WTC11 (cell line): Measurements from ENCODE around the gene TJAP1. TPM values are rescaled to one million over a fixed set of nuclear protein-coding genes. Genes with fewer than 3 reads are reported as not detected.
"Not testable (repeated sequence)": the region's sequence is repeated elsewhere in the genome, so short reads cannot be mapped to it uniquely, and the experiment has no call there.

ENCODE experiments used
- ATAC-seq: fragments of 200-7000 bp; cut with Tn5 transposase; 2 replicates; pipeline ENCODE4 v1.10.0; 2021; ENCODE audit warnings: mild to moderate bottlenecking, moderate library complexity
- CTCF ChIA-PET: fragments of 300-600 bp; sonication (Branson Sonifier 250); formaldehyde crosslinking; loops from one replicate; lab custom pipeline; 2021; ENCODE audit warnings: antibody characterized with exemption; lab: Charles Lee
- POLR2A ChIA-PET: fragments of 350-600 bp; sonication (Branson Sonifier 250); formaldehyde crosslinking; loops from one replicate; lab custom pipeline; 2021; ENCODE audit warnings: antibody characterized with exemption; lab: Charles Lee
- DNase-seq: peaks from one replicate; pipeline ENCODE4 v3.0.0; 2021; ENCODE audit warnings: low spot score
- H3K27ac Mint-ChIP-seq: 2 replicates; pipeline ENCODE4 v1.8.0; 2021; ENCODE audit warnings: mixed read lengths
- H3K27me3 Mint-ChIP-seq: 2 replicates; pipeline ENCODE4 v1.8.0; 2021; ENCODE audit warnings: low read depth, mild to moderate bottlenecking, moderate library complexity, mixed read lengths
- H3K36me3 Mint-ChIP-seq: 2 replicates; pipeline ENCODE4 v1.8.0; 2021; ENCODE audit warnings: mixed read lengths
- H3K4me1 Mint-ChIP-seq: 2 replicates; pipeline ENCODE4 v1.8.0; 2022; ENCODE audit warnings: mixed read lengths
- H3K4me3 Mint-ChIP-seq: 2 replicates; pipeline ENCODE4 v1.8.0; 2021; ENCODE audit warnings: mild to moderate bottlenecking, moderate library complexity, mixed read lengths
- H3K9me3 Mint-ChIP-seq: 2 replicates; pipeline ENCODE4 v1.8.0; 2021; ENCODE audit warnings: mixed read lengths
- ATF1 ChIP-seq: sonication (generic); formaldehyde crosslinking; IDR thresholded peaks from 2 replicates; pipeline ENCODE4 v1.8.1; 2023; ENCODE audit warnings: mild to moderate bottlenecking, moderate library complexity, missing genetic modification reagents
- ATF3 ChIP-seq: sonication (generic); formaldehyde crosslinking; conservative IDR thresholded peaks from 2 replicates; pipeline ENCODE4 v1.8.1; 2022; ENCODE audit warnings: mild to moderate bottlenecking, missing genetic modification reagents
- ATF6 ChIP-seq: sonication (generic); formaldehyde crosslinking; IDR thresholded peaks from 2 replicates; pipeline ENCODE4 v1.8.1; 2023; ENCODE audit warnings: mild to moderate bottlenecking, missing genetic modification reagents
- FOXK1 ChIP-seq: sonication (generic); formaldehyde crosslinking; IDR thresholded peaks from 2 replicates; pipeline ENCODE4 v1.8.0; 2022; ENCODE audit warnings: mild to moderate bottlenecking, moderate library complexity, missing genetic modification reagents
- NFATC4 ChIP-seq: fragments of 250-450 bp; sonication (Bioruptor Pico); IDR thresholded peaks from 2 replicates; pipeline ENCODE4 v1.9.0; 2021; ENCODE audit warnings: mild to moderate bottlenecking
- NR1H2 ChIP-seq: sonication (generic); formaldehyde crosslinking; IDR thresholded peaks from 2 replicates; pipeline ENCODE4 v1.9.0; 2021; ENCODE audit warnings: mild to moderate bottlenecking, moderate library complexity, missing genetic modification reagents
- RELA ChIP-seq: sonication (generic); formaldehyde crosslinking; IDR thresholded peaks from 2 replicates; pipeline ENCODE4 v1.8.1; 2022; ENCODE audit warnings: missing genetic modification reagents, mild to moderate bottlenecking, borderline replicate concordance
- RORB ChIP-seq: fragments of 250-450 bp; sonication (Bioruptor Pico); IDR thresholded peaks from 2 replicates; pipeline ENCODE4 v1.9.0; 2021; ENCODE audit warnings: mild to moderate bottlenecking
- SOX15 ChIP-seq: fragments of 250-450 bp; sonication (Bioruptor Pico); IDR thresholded peaks from 2 replicates; pipeline ENCODE4 v1.9.0; 2021; ENCODE audit warnings: mild to moderate bottlenecking
- TEAD1 ChIP-seq: sonication (generic); formaldehyde crosslinking; IDR thresholded peaks from 2 replicates; pipeline ENCODE4 v1.8.0; 2022; ENCODE audit warnings: mild to moderate bottlenecking, missing genetic modification reagents
- ZNF232 ChIP-seq: sonication (generic); formaldehyde crosslinking; IDR thresholded peaks from 2 replicates; pipeline ENCODE4 v1.8.0; 2022; ENCODE audit warnings: mild to moderate bottlenecking, missing genetic modification reagents
- ZNF281 ChIP-seq: sonication (generic); formaldehyde crosslinking; IDR thresholded peaks from 2 replicates; pipeline ENCODE4 v1.8.0; 2023; ENCODE audit warnings: mild to moderate bottlenecking, missing genetic modification reagents
- ZSCAN18 ChIP-seq: fragments of 250-450 bp; sonication (Bioruptor Pico); IDR thresholded peaks from 2 replicates; pipeline ENCODE4 v2.1.2; 2022; ENCODE audit warnings: mild to moderate bottlenecking, moderate library complexity
- total RNA-seq: library from RNA; stranded (reverse); gene quantifications from 3 replicates; pipeline ENCODE4 v1.2.3, GENCODE V29; 2021
- TF ChIP-seq, protein P1 (sequence below): sonication (generic); formaldehyde crosslinking; IDR thresholded peaks from 2 replicates; pipeline ENCODE4 v1.8.1; 2022; ENCODE audit warnings: low read depth, missing genetic modification reagents, borderline replicate concordance
- TF ChIP-seq, protein P2 (sequence below): sonication (generic); formaldehyde crosslinking; IDR thresholded peaks from 2 replicates; pipeline ENCODE4 v1.8.1; 2022; ENCODE audit warnings: mild to moderate bottlenecking, missing genetic modification reagents, moderate library complexity, borderline replicate concordance
- TF ChIP-seq, protein P3 (sequence below): sonication (generic); formaldehyde crosslinking; IDR thresholded peaks from 2 replicates; pipeline ENCODE4 v1.8.0; 2022; ENCODE audit warnings: missing genetic modification reagents
- TF ChIP-seq, protein P4 (sequence below): fragments of 250-450 bp; sonication (Bioruptor Pico); conservative IDR thresholded peaks from 2 replicates; pipeline ENCODE4 v1.9.0; 2021; ENCODE audit warnings: mild to moderate bottlenecking
- TF ChIP-seq, protein P5 (sequence below): sonication (generic); formaldehyde crosslinking; IDR thresholded peaks from 2 replicates; pipeline ENCODE4 v1.8.1; 2023; ENCODE audit warnings: mild to moderate bottlenecking, missing genetic modification reagents

The TJAP1 gene
- total RNA-seq, 1 experiment from 2014 or later: 40.4 TPM

DNA sequence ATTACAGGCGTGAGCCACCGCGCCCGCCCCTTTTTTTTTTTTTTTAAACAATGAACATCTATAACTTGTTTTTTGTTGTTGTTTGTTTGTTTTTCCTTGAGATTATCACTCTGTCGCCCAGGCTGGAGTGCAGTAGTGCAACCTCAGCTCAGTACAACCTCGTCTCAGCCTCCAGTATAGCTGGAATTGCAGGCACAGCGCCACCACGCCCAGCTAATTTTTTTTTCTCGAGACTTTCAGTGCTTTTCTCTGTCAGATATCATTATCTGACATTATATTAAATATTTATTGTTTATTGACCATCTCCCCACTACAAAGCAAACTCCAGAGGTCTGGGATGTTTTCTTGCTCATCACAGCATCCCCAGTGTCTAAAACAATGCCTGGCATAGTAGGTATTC lies 19.7 kb upstream of the TJAP1 start:
- ChIA-PET POLR2A (interaction anchor here (0.6 to 0.7 kb wide), 3 partner anchors 34 to 149 kb away, joined by 3 to 7 read pairs (median 3); partner anchors contain the start of gene CRIP3), CTCF (interaction anchor here (0.6 to 5.3 kb wide), 20 partner anchors 10 to 278 kb away, joined by 3 to 65 read pairs (median 4); partner anchors contain the start of genes ABCC10, DNPH1, LRRC73 and ZNF318)
- no peaks in the 10 kb centered on the region for H3K9me3 Mint-ChIP-seq
- H3K36me3 Mint-ChIP-seq: no peaks in the 10 kb centered on the region
- TF ChIP-seq FOXK1 (CRISPR knock-in tag) (no peak), ZNF232 (no peak), RELA (CRISPR knock-in tag) (no peak), ATF6 (no peak), ZSCAN18 (CRISPR knock-in tag) (no peak), RORB (CRISPR knock-in tag) (no peak), ATF3 (CRISPR knock-in tag) (no peak), SOX15 (no peak), ATF1 (CRISPR knock-in tag) (no peak), TEAD1 (CRISPR knock-in tag) (no peak), NFATC4 (CRISPR knock-in tag) (no peak), NR1H2 (CRISPR knock-in tag) (no peak), ZNF281 (CRISPR knock-in tag) (no peak)
- TF ChIP-seq, protein P1, sequence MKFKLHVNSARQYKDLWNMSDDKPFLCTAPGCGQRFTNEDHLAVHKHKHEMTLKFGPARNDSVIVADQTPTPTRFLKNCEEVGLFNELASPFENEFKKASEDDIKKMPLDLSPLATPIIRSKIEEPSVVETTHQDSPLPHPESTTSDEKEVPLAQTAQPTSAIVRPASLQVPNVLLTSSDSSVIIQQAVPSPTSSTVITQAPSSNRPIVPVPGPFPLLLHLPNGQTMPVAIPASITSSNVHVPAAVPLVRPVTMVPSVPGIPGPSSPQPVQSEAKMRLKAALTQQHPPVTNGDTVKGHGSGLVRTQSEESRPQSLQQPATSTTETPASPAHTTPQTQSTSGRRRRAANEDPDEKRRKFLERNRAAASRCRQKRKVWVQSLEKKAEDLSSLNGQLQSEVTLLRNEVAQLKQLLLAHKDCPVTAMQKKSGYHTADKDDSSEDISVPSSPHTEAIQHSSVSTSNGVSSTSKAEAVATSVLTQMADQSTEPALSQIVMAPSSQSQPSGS (CRISPR knock-in tag): no peak
- TF ChIP-seq, protein P2, sequence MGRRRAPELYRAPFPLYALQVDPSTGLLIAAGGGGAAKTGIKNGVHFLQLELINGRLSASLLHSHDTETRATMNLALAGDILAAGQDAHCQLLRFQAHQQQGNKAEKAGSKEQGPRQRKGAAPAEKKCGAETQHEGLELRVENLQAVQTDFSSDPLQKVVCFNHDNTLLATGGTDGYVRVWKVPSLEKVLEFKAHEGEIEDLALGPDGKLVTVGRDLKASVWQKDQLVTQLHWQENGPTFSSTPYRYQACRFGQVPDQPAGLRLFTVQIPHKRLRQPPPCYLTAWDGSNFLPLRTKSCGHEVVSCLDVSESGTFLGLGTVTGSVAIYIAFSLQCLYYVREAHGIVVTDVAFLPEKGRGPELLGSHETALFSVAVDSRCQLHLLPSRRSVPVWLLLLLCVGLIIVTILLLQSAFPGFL (CRISPR knock-in tag): no peak
- TF ChIP-seq, protein P3, sequence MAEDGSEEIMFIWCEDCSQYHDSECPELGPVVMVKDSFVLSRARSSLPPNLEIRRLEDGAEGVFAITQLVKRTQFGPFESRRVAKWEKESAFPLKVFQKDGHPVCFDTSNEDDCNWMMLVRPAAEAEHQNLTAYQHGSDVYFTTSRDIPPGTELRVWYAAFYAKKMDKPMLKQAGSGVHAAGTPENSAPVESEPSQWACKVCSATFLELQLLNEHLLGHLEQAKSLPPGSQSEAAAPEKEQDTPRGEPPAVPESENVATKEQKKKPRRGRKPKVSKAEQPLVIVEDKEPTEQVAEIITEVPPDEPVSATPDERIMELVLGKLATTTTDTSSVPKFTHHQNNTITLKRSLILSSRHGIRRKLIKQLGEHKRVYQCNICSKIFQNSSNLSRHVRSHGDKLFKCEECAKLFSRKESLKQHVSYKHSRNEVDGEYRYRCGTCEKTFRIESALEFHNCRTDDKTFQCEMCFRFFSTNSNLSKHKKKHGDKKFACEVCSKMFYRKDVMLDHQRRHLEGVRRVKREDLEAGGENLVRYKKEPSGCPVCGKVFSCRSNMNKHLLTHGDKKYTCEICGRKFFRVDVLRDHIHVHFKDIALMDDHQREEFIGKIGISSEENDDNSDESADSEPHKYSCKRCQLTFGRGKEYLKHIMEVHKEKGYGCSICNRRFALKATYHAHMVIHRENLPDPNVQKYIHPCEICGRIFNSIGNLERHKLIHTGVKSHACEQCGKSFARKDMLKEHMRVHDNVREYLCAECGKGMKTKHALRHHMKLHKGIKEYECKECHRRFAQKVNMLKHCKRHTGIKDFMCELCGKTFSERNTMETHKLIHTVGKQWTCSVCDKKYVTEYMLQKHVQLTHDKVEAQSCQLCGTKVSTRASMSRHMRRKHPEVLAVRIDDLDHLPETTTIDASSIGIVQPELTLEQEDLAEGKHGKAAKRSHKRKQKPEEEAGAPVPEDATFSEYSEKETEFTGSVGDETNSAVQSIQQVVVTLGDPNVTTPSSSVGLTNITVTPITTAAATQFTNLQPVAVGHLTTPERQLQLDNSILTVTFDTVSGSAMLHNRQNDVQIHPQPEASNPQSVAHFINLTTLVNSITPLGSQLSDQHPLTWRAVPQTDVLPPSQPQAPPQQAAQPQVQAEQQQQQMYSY: no peak
- TF ChIP-seq, protein P4, sequence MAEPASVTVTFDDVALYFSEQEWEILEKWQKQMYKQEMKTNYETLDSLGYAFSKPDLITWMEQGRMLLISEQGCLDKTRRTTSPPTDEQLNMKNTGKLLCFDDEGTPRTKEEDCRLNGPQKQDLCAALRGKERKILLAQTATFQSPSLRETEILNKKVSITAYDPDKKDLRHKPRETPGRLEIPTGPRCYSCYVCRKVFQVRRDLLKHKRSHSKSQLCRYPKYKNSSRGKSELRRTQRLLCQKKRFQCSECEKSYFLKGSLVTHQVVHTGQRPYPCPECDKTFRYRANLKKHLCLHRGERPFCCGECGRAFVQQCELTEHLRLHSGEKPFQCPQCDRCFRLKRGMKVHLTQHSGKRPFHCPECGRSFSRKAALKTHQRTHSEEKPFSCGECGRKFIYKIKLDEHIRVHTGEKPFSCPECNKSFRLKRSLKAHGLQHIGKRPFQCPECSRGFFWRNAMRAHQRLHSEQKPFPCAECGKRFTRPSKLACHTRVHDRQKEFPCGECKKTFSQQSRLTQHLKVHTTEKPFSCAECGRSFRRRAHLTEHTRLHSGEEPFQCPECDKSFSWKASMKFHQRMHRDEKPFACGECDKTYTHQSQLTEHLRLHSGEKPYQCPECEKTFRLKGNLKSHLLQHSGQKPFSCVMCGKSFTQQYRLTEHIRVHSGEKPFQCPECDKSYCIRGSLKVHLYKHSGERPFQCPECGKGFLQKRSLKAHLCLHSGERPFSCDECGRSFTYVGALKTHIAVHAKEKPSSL (CRISPR knock-in tag): no peak
- TF ChIP-seq, protein P5, sequence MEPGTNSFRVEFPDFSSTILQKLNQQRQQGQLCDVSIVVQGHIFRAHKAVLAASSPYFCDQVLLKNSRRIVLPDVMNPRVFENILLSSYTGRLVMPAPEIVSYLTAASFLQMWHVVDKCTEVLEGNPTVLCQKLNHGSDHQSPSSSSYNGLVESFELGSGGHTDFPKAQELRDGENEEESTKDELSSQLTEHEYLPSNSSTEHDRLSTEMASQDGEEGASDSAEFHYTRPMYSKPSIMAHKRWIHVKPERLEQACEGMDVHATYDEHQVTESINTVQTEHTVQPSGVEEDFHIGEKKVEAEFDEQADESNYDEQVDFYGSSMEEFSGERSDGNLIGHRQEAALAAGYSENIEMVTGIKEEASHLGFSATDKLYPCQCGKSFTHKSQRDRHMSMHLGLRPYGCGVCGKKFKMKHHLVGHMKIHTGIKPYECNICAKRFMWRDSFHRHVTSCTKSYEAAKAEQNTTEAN (CRISPR knock-in tag): no peak
- peaks cover 54% of the 10 kb centered on the region for H3K27me3 Mint-ChIP-seq
- no peak for ATAC-seq
- H3K4me1 Mint-ChIP-seq: peaks cover 16% of the 10 kb centered on the region
- no peak overlapping the region for H3K27ac Mint-ChIP-seq
- peak overlapping the region; percentile 41 for H3K4me3 Mint-ChIP-seq
- DNase-seq: no peak

DNA sequence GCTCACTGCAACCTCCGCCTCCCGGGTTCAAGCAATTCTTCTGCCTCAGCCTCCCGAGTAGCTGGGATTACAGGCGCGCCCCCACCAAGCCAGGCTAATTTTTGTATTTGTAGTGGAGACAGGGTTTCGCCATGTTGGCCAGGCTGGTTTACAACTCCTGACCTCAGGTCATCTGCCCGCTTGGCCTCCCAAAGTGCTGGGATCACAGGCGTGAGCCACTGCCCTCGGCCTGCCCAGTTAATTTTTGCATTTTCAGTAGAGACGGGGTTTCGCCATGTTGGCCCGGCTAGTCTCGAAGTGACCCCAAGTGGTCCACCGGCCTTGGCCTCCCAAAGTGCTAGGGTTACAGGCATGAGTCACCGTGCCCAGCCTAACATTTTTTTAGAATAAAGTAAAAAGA lies 19.2 kb upstream of the TJAP1 start:
- Mint-ChIP-seq H3K27me3 (peaks cover 55% of the 10 kb centered on the region), H3K4me1 (peaks cover 16% of the 10 kb centered on the region)
- H3K9me3 Mint-ChIP-seq, DNase-seq, H3K36me3 Mint-ChIP-seq, POLR2A ChIA-PET, H3K27ac Mint-ChIP-seq, ATAC-seq, H3K4me3 Mint-ChIP-seq: not testable (repeated sequence)
- CTCF ChIA-PET: interaction anchor here (0.7 to 5.3 kb wide), 11 partner anchors 20 to 229 kb away, joined by 3 to 65 read pairs (median 4); partner anchors contain the start of genes DNPH1 and ZNF318
